Pancreas (tissue), 10 donors: Measurements from ENCODE around the gene LIMD2. TPM values are rescaled to one million over a fixed set of nuclear protein-coding genes. Genes with fewer than 3 reads are reported as not detected.

Experiments used
- ATAC-seq, 4 donors: fragments of 200-7000 bp; cut with Tn5 transposase; one replicate each; pipeline versions ENCODE4 v1.8.0 to v1.9.1; 2020; ENCODE audit warnings: mild to moderate bottlenecking in 4 of 4, moderate library complexity in 4 of 4
- DNase-seq, 6 donors: peaks; one replicate each; pipeline ENCODE4 v3.0.0-alpha.2; 2020
- FAIRE-seq: peaks from 2 replicates; lab custom pipeline; 2012; peaks lifted over from hg19 to GRCh38; lab: Jason Lieb, UNC
- H3K27ac ChIP-seq, 4 donors: fragments of 200-600 bp; sonication (generic); 1 replicate in 3 of 4; 2 replicates in 1 of 4; pipeline versions ENCODE4 v1.5.0 to v1.8.0; 2020
- H3K27me3 ChIP-seq, 4 donors: fragments of 200-600 bp; one replicate each; pipeline ENCODE4 v1.8.0; 2021
- H3K36me3 ChIP-seq, 3 donors: fragments of 200-600 bp; sonication (generic) in 1 of 3; one replicate each; pipeline versions ENCODE4 v1.5.0 to v1.8.0; 2020 to 2021
- H3K4me1 ChIP-seq, 3 donors: fragments of 200-600 bp; one replicate each; pipeline ENCODE4 v1.8.0; 2021
- H3K4me3 ChIP-seq, 4 donors: fragments of 200-600 bp; sonication (generic) in 2 of 4; one replicate each; pipeline versions ENCODE4 v1.5.0 to v1.8.0; 2020 to 2021
- H3K9me3 ChIP-seq, 4 donors: fragments of 200-600 bp; one replicate each; pipeline ENCODE4 v1.8.0; 2021
- CTCF ChIP-seq, 4 donors: fragments of 200-600 bp; sonication (generic) in 3 of 4; IDR thresholded peaks; one replicate each; pipeline versions ENCODE4 v1.5.0 to v1.8.0; 2021; ENCODE audit warnings: antibody characterized with exemption in 4 of 4
- WGBS, 2 donors: extraction: QIAGEN DNeasy Blood & Tissue Kit; methylation state at CpG; one replicate each; pipeline ENCODE4 v1.1.7; 2013; 5-methylcytosine and 5-hydroxymethylcytosine counted together
- intact Hi-C, 3 donors: fragments of 100-400 bp; cut with DNase I; formaldehyde crosslinking; loops; one replicate each; pipeline versions ENCODE4 v1.11.1 to v1.14.2; 2022
- polyA plus RNA-seq, 2 donors: library from polyadenylated mRNA; stranded (reverse); fragments of 200-250 nt; gene quantifications; one replicate each; pipeline ENCODE4 v1.2.3, GENCODE V29; 2013
- total RNA-seq, 6 donors: library from RNA; stranded (reverse); fragmentation: NEBNext Ultra II Directional in 4 of 6; extraction: Animal tissue kit (Norgen Biotek cat#: 25700) in 4 of 6; gene quantifications; one replicate each; pipeline versions ENCODE4 v1.2.1 to v1.2.4, GENCODE V29; 2021 to 2023
- donor health status: healthy with polysubstance abuse.
- donor health status: DM: no; HTN: no; CAD: no; lungs with moderate emphysema.
- donor health status: DM: no; HTN: no; CAD: no.
- donor health status: control.
- donor health status: control.
- donor health status: Bipolar disorder and iron deficiency.
- donor health status: DM: yes; HTN: yes; CAD: no.
- donor health status: DM: no; HTN: no; CAD: no.
- donor health status: DM: no; HTN: no; CAD: no.
- donor health status: DM: yes; HTN: yes; CAD: no.

LIMD2 gene
- total and polyA plus RNA-seq, 8 donors = 1.4 to 16.6 (median 5.7) TPM

GRCh38 chr17:63698886-63699637, 863 bp downstream of the LIMD2 start:
- FAIRE-seq = no peak
- H3K4me1 ChIP-seq = no peaks in the 10 kb centered on the region

GRCh38 chr17:63698381-63698885, 1.5 kb downstream of the LIMD2 start:
- H3K27ac ChIP-seq = peak overlapping the region in 1 of 4 donors; percentile 67
- H3K4me1 ChIP-seq = no peaks in the 10 kb centered on the region
- no peak for FAIRE-seq
- no peaks in the 10 kb centered on the region for H3K9me3 ChIP-seq
- H3K36me3 ChIP-seq = peaks cover 0 to 8% (median 8%) of the 10 kb centered on the region in 3 donors
- H3K27me3 ChIP-seq = no peaks in the 10 kb centered on the region
- intact Hi-C loops = no loop called here
- ATAC-seq = peak; percentile 4 to 22 (median 11)
- TF ChIP-seq CTCF (IDR thresholded peaks at IDR 0.05) = no peak
- H3K4me3 ChIP-seq = peak overlapping the region in 3 of 4 donors; percentile 14 to 62 (median 49)
- 46 to 58% methylated on average over 24 of the region's 24 CpGs for WGBS, 2 donors
- DNase-seq = peak in 3 of 6 donors; percentile 28 to 76 (median 60)

More at GRCh38 chr17:63698886-63699637, 863 bp downstream of the LIMD2 start:
- Histone ChIP-seq H3K4me3 (peak overlapping the region; percentile 14 to 62 (median 38)), H3K27ac (peak overlapping the region in 3 of 4 donors; percentile 16 to 67 (median 37)), H3K27me3 (no peaks in the 10 kb centered on the region), H3K9me3 (no peaks in the 10 kb centered on the region), H3K36me3 (peaks cover 0 to 3% (median 2%) of the 10 kb centered on the region in 3 donors)
- 18 to 19% methylated on average over 27 to 45 of the region's 45 CpGs for WGBS, 2 donors
- intact Hi-C loops = no loop called here
- TF ChIP-seq CTCF (IDR thresholded peaks at IDR 0.05) = no peak
- peak; percentile 19 to 34 (median 26) for ATAC-seq
- peak in 3 of 6 donors; percentile 66 to 85 (median 69) for DNase-seq

GRCh38 chr17:63697341-63698286, 2.3 kb downstream of the LIMD2 start:
- FAIRE-seq = no peak
- Histone ChIP-seq H3K27ac (no peak overlapping the region), H3K4me1 (no peaks in the 10 kb centered on the region), H3K36me3 (peaks cover 0 to 8% (median 8%) of the 10 kb centered on the region in 3 donors), H3K4me3 (peak overlapping the region in 1 of 4 donors; percentile 62), H3K9me3 (no peaks in the 10 kb centered on the region), H3K27me3 (no peaks in the 10 kb centered on the region)
- TF ChIP-seq CTCF (IDR thresholded peaks at IDR 0.05) = peak; percentile 17 to 34 (median 29)
- peak; percentile 60 to 72 (median 65) for ATAC-seq
- 63 to 64% methylated on average over 22 of the region's 22 CpGs for WGBS, 2 donors
- DNase-seq = peak; percentile 55 to 85 (median 69)
- intact Hi-C loops = no loop called here

- no peak for DNase-seq
- Histone ChIP-seq H3K27ac (no peak overlapping the region), H3K4me3 (no peak overlapping the region), H3K4me1 (no peaks in the 10 kb centered on the region), H3K36me3 (peaks cover 0 to 13% (median 12%) of the 10 kb centered on the region in 3 donors), H3K9me3 (no peaks in the 10 kb centered on the region), H3K27me3 (no peaks in the 10 kb centered on the region)
- peak in 2 of 4 donors; percentile 12 to 15 for TF ChIP-seq CTCF (IDR thresholded peaks at IDR 0.05)
- 69 to 70% methylated on average over 9 of the region's 9 CpGs for WGBS, 2 donors
- no peak for FAIRE-seq
- no peak for ATAC-seq
- intact Hi-C loops = no loop called here
These were observed 3.5 kb downstream of the LIMD2 start for GRCh38 chr17:63696381-63696961.
